Right lobe of liver (tissue), 4 donors: Measurements from ENCODE around the gene SH3BGRL3.
"Not testable (repeated sequence)": the region's sequence is repeated elsewhere in the genome, so short reads cannot be mapped to it uniquely, and the experiment has no call there.

Experiments used
- POLR2A ChIP-seq: fragments of 450-650 bp; IDR thresholded peaks from one replicate; pipeline ENCODE4 v1.6.1; 2017; ENCODE audit warnings: antibody characterized with exemption, mild to moderate bottlenecking
- TF ChIP-seq, protein P1 (sequence below), 4 donors: fragments of 200-600 bp in 3 of 4; fragments of 450-650 bp in 1 of 4; IDR thresholded peaks; one replicate each; pipeline versions ENCODE4 v1.5.1 to v1.8.0; 2016 to 2022; ENCODE audit warnings: antibody characterized with exemption in 4 of 4, mild to moderate bottlenecking in 2 of 4
- donor health status: DM: no; HTN: no; CAD: no.
- donor health status: DM: no; HTN: no; CAD: no.
- donor health status: DM: no; HTN: yes; CAD: no.

DNA sequence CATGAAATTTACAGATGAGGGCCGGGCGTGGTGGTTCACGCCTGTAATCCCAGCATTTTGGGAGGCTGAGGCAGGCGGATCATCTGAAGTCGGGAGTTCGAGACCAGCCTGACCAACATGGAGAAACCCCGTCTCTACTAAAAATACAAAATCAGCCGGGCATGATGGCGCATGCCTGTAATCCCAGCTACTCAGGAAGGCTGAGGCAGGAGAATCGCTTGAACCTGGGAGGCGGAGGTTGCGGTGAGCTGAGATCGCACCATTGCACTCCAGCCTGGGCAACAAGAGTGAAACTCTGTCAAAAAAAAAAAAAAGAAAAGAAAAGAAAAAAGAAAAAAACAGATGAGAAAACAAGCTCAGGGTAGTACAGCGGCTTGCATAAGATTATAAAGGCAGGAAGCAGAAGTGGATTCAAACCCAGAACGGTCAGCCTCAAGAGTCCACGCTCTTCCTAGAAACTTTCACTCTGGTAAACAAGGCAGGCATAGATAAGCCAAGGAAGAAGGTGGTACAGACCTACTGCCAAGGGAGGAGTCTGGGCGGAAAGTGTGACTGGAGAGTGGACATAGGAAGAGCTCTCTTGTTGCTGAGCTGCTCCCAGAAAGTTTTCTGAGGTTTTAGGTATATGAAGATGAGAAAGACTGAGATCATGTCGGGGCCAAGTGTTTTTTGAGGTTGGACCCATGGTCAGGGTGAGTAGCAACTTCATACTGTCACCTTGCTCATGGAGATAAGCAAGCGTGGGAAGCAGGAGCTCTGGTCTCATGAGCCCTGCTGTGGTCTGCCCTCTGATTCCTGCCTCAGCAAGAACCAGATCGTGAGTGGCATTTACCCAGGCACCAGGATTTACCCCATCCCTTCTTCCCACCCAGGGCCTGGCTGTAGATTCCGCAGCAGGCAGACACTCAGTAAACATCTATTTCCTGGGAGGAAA is 28.3 kb downstream of the SH3BGRL3 start:
- TF ChIP-seq, protein P1, sequence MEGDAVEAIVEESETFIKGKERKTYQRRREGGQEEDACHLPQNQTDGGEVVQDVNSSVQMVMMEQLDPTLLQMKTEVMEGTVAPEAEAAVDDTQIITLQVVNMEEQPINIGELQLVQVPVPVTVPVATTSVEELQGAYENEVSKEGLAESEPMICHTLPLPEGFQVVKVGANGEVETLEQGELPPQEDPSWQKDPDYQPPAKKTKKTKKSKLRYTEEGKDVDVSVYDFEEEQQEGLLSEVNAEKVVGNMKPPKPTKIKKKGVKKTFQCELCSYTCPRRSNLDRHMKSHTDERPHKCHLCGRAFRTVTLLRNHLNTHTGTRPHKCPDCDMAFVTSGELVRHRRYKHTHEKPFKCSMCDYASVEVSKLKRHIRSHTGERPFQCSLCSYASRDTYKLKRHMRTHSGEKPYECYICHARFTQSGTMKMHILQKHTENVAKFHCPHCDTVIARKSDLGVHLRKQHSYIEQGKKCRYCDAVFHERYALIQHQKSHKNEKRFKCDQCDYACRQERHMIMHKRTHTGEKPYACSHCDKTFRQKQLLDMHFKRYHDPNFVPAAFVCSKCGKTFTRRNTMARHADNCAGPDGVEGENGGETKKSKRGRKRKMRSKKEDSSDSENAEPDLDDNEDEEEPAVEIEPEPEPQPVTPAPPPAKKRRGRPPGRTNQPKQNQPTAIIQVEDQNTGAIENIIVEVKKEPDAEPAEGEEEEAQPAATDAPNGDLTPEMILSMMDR (IDR thresholded peaks at IDR 0.05), result not testable (repeated sequence)
- not testable (repeated sequence) for TF ChIP-seq POLR2A
